ENCODE results near the gene H1-8.
A peak's percentile ranks its signal among the peaks of the same experiment; 100 is the strongest.

The H1-8 gene

DNA sequence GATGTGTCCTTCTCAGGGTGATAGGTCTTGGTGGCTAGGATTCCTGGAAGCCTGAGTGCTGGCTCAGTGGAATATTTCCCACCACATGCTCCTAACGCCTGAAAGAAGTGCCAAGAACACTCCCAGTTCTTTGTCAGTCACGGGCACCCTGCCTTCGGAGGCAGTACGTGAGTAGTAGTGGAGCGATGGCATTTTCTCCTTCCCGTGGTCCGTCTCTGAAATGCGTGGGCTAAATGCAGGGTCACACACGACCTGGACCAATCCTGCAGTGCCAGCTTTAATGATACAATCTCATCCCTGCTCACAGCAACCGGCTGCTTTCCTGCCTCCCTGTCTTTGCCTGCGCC, 14.5 kb downstream of the H1-8 start:
- DNase-seq = no peak

GRCh38 chr3:129558081-129558771, 15.3 kb downstream of the H1-8 start:
- DNase-seq = peak; percentile 6

DNA sequence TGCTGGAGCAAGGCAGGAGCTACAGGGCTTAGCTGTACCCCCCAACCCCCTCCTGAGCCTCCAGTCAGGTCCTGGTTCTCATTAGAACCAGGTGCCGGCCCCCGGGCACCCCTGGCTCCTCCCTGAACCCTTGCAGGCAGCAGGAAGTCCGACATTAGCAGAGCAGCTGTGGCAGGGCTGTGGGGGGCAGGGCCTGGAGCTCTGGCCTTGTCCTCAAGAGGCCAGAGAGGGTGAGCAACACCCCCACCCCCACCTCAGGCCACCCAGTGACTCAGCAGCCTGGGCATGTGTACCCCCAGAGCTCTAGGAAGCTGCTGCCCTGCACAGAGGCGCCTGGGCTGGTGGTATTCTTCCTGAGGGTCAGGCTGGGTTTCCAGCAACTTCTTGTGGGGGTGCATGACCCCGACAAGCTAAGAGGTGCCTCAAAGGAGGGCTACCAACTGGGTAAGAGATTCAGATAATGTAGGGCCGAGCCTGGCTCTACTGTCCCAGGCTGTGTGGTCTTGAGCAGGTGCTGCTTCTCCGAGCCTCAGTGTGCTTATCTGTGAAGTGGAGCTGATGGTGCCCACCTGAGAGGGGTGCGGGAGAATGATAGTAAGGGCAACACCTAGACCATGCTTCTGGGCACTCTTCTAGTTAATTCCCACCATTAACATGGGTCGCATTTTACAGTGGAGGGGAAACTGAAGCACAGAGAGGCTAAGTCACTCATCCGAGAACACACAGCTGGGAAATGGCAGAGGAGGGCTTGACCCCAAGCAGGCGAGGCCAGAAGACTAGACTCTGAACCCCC, 16.0 kb downstream of the H1-8 start:
- DNase-seq = no peak

DNA sequence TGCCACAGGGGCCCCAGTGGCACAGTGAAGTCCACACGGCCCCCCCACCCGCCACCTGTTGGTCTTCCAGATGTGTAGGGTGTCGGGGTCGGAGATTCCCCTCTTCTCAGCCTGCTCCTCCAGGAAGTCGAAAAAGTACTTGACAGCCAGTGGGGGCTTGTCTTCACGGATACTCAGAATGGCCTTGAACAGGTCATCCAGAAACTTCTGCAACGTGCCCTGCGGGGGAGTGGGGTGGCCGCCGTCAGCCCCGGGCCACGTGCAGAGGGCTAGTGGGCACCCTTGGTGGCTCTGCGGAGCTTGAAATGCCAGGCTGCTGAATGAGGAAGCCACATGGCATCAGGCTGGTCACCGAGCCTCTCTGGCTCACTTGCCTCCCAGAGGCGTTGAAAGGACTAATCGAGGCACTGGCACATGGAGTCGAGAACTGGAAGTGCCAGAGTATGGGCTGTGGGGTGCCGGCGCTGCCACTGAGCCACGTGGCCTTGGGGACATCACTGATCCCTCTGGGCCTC, 16.6 kb downstream of the H1-8 start:
- no peak for DNase-seq

- no peak for DNase-seq
Measured at GRCh38 chr3:129560269-129560787, 17.4 kb downstream of the H1-8 start.

- DNase-seq = no peak
Measured at GRCh38 chr3:129560911-129561594, 18.1 kb downstream of the H1-8 start.

- no peak for DNase-seq
Measured at GRCh38 chr3:129561619-129562248, 18.8 kb downstream of the H1-8 start.

DNA sequence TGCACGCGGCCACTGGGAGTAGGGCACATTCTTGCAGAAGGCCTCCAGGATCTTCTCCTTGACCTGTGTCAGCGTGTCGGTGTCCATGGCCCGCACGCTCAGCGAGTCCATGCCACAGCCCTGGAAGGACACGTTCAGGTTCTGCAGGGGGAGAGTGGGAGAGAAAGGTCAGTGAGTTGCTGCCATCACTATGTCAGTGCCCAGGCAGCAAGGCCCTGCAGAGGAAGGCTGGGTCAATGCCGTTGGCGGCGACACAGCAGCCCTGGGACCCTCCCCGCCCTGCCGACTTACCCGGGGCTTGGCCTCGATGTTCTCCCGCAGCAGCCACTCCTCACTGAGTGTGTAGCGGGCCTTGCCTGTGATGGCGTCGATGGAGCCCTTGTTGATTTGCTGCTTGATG, 19.8 kb downstream of the H1-8 start:
- no peak for DNase-seq

GRCh38 chr3:129563332-129563731, 20.4 kb downstream of the H1-8 start:
- no peak for DNase-seq

DNA sequence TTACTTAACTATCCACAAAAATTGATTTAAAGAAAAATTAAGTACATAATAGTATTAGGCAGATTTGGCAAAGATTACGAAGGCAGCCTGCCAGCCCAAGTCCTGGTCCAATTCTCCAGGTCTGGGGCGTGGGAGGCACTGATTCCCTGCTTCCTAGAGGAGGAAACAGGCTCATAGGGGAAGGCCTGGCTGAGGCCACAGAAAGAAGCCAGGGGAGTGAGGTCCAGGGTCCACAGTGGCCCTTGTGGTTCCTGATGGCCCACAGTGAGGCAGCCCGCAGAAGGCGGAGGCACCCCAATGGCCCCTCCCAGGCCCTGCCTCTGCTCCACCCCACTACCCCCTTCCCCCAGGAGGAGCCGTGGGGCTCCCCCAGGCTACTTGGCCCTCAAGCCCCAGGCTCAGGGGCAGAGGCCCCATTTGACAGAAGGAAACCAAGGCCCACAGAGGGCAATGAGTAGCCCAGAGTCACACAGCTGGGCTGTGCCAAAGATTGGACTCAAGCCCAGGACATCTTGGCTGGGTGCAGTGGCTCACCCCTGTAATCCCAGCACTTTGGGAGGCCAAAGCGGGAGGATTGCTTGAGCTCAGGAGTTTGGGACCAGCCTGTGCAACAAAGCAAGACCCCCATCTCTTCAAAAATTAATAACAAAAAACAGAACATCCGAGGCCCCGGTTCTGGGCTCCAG, 21.0 kb downstream of the H1-8 start:
- DNase-seq = no peak

- no peak for DNase-seq
Measured at GRCh38 chr3:129564981-129565644, 22.1 kb downstream of the H1-8 start.

DNA sequence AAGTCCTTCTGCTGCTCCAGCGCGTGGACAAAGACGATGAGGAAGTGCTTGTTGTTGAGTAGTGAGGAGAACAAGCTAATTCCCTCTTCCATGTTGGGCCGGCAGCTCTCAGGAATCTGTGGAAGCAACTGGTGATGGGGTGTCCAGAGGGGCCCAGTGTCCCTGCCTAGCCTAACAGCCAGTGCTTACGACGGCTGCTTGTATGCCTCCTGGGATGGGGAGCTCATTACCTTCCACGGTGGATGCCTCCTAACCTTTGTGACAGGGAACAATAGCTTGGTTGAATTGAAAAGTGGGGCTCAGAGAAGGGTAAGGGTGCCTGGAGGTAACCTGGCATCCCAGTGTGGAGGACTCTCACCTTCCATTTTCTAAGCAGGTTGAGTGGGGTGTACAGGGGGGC, 22.9 kb downstream of the H1-8 start:
- DNase-seq = no peak

DNA sequence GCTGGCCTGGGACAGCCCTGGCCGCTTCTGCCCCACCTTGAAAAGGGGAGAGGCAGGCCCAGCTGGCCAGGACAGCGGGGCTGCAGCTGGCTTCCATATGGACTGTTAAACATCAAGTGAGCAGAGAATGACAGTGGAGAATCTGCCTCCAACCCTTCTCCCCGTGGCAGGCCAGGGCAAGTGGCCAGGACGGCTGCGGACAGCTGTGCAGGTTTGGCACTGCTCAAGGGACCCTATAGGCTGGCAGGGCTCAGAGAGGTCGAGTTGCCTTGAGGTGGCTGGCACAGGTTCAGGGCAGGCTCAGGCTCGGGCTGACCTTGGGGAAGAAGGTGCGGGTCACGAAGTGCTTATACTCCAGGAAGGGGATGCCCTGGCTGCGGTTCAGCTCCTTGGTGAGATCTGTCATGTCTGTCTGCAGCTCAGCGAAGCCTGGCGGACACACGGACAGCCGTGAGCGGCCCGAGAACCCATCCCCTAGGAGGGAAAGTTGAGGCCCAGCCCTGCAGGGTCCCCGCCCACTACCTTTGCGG, 24.3 kb downstream of the H1-8 start:
- no peak for DNase-seq

- DNase-seq = no peak
Measured at GRCh38 chr3:129567939-129568338, 25.0 kb downstream of the H1-8 start.

GRCh38 chr3:129569856-129570255, 26.9 kb downstream of the H1-8 start:
- DNase-seq = no peak

DNA sequence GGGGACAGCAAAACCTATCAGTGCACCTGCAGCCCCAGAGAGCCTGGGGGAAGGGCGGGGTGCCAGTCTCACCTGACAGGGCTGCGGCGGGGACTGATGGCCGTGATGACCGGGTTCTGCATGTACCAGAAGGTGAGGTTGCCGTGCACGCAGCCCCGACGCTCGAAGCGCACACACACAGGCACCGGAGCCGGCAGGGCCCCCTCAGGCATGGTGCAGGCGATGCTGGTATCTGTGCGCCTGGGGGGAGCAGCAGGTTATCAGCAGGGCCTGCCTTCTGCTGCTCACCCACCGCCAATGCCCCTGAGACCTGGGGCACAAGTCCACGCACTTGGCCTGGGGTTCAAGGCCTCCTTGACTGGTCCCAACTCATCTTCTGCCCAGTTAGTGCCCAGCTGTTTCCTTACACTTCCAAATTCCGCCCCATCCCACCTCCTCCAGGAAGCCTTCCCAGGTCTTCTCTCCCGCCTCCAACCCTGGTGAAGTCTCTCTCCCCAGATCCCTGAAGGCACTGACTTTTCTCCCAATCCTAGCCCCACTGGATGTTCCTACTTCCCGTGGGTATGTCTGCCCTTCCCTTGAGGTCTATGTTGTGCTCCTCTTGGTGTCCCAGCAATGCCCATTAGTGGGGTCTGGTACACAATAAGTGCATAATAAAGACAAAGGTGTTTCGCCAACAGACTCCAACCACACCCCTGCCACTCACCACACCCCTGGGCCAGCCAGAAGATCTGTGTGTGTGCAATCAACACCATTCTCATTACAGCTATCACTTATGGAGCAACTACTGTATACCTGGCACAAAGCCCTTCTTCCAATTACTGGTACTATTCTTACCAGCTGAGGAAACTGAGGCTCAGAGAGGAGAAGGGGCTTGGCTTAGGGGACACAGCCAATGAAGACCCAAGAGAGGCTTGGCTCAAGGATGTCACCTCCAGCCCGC, 28.9 kb downstream of the H1-8 start:
- DNase-seq = no peak

DNA sequence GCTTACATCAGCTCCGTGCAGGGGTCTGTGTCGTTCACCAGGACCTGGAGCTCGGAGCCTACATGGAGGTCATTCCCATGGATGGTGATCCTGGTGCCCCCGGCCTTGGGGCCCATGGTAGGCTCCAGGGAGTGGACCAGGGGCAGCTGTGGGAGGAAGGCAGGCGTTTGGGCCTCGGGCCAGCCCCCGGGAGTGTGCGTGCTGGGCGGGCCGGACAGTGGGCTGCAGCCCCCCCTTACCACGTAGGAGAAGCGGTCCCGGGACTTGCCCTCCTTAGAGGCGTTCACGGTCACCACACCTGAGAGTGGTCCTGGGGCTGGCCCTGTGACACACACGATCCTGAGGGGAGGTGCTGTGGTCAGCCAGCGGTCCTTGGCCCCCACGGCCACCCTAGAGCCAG, 29.6 kb downstream of the H1-8 start:
- DNase-seq = no peak

DNA sequence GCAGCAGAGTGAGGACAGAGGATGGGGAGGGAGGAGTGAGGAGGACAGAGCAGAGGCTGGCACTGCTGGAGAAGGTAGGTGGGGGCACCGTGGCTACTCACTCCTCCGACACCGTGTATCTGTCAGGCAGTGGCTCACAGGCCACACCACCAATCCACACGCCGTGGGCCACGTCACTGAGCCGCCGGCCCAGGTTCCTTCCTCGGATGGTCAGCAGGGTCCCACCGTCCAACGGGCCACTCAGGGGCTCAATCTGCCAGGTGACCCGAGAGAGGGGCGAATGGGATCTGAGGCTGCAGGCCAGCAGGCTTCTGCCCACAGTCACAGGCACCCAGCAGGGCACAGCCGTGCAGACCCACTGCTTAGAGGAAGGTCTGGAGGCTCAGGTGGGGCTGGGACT, 30.5 kb downstream of the H1-8 start:
- no peak for DNase-seq

DNA sequence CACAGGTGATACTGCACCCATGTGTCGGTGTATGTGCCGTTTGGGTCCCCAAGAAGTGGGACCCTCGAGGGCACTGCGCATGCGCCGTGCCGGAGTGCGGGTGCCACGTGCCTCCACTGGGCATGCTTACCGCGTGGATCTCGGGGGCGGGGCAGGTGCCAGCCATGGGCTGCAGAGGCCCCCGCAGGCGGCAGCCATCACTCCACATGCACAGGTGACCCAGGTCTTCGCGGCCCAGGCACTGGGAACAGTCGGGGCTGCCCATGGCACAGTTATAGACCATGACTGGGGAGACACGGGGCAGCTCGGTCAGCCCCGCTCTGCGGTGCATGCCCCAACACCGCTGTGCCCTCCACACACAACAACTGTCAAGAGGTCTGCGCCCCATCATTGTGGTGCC, 31.2 kb downstream of the H1-8 start:
- DNase-seq = no peak

GRCh38 chr3:129575233-129575996, 32.4 kb downstream of the H1-8 start:
- no peak for DNase-seq

Data from CD4-positive, alpha-beta T cell treated with Interleukin-21 for 1 hour (primary cell).